Left ventricle myocardium superior (tissue), 1 donor: ENCODE data around the gene XRCC3. TPM values are rescaled to one million over a fixed set of nuclear protein-coding genes. Genes with fewer than 3 reads are reported as not detected.

Source experiments
- ATAC-seq: fragments of 200-7000 bp; cut with Tn5 transposase; one replicate; pipeline ENCODE4 v1.9.1; 2020; ENCODE audit warnings: mild to moderate bottlenecking, moderate library complexity
- DNase-seq: peaks from one replicate; pipeline ENCODE4 v3.0.0-alpha.2; 2020
- intact Hi-C: fragments of 100-400 bp; cut with micrococcal nuclease; formaldehyde crosslinking; loops from one replicate; pipeline ENCODE4 v1.11.0; 2022
- total RNA-seq: library from RNA; stranded (reverse); fragmentation: NEBNext Ultra II Directional; extraction: Animal tissue kit (Norgen Biotek cat#: 25700); gene quantifications from one replicate; pipeline ENCODE4 v1.2.1, GENCODE V29; 2021
- donor health status: DM: no; HTN: yes; CAD: no; lungs with severe emphysema.

Gene XRCC3
- total RNA-seq, 1 donor from 2014 or later: 2.7 TPM

DNA sequence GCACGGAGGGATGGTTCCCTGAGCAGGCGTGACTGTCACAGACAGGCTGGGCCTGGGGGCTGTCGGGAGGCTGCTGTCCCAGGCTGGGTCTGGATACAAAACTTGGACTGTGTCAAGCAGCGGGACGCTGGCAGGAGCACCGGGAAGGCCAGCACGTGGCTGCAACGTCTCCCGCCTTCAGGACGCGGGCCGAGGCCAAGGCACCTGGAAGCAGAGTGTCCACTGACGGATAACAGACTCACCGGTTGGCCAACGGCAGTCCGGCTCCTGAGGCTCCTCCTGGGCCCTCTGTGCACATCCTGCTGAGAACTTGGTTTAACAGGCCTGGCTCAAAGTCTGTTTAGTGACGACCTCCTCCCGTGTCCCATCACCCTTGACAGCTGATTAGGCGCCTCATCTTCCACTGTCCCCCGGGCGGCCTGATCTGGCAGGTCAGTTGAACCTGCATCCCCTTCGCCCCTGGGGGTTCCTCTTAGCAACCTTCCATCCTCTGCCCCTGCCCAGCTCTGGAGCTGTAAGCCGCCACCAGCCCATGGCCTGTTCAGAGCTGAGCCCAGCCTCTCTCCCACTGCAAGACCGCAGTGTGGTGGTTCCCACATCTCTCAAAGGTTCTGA lies 2.5 kb downstream of the XRCC3 start:
- DNase-seq (no peak), ATAC-seq (no peak)
- intact Hi-C loops: no loop called here

DNA sequence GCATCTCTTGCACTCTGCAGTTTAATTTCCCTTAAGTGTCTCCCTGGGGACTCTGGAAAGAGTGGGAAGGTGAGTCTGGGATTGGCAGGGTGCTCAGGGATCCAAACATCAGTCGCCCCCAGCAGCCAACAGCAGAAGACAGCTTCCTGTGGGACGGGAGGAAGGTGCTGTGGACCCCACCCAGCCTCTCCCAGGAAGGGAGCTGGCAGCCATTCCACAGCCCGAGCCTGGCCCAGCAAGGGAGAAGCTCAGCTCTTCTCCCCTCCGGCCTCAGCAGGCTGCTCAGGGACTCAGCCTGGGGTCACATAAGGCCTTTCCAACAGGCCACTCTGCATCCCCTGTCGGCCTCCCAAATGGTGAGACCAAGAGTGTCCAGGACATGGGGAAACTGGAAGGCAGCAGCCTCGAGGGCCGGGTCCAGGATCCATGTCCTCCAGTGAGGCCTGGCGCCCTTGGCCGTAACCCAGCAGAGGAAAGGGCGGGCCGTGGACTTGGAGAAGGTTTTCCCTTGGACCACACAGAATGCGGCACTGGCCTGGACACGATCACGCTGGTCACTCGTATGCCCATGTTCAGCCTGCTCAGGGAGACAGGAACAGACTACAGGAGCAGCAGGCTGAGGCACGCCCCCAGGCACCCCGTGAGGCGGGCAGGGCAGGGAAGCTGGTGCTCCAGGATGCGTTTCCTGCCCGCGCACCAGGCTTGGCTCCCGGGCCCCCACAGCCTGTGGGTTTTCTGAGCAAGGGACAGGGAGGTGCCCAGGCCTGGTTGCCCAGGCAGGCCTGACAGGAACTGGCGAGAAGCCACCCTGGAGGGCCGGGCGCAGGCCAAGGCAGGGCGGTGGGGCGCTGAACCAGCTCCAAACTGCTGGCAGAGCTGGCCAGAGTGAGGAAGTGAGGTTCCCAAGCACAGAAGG lies 3.5 kb downstream of the XRCC3 start:
- DNase-seq (peak; percentile 75), ATAC-seq (peak; percentile 11)
- intact Hi-C loops: no loop called here

DNA sequence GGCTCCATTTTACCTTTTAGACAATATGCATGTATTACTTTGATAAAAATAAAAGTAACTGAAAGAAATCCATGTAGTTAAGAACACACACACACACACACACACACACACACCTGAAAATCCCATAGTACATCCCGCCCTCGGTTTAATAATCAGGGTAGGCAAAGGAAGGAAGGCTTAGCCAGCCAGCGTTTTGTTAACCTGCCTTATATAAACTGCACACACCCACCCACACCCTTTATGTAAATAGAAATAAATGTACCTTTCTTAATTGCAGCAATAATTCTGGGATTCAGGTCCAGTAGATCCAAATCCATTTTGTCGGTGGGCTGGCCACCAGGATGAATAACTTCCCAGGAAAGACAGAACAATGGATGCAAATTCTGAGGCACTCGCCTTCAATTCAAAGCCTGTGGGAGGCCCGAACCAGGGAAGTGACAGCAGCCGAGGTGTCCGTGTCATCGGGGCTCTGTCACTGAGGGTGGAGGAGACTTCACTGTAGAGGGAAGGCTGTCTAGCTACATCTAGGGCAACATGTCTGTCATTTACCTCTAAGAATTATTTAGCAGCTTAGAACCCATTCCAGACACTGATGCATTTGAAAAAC lies 4.4 kb downstream of the XRCC3 start:
- peak; percentile 8 for DNase-seq
- intact Hi-C loops: no loop called here

DNA sequence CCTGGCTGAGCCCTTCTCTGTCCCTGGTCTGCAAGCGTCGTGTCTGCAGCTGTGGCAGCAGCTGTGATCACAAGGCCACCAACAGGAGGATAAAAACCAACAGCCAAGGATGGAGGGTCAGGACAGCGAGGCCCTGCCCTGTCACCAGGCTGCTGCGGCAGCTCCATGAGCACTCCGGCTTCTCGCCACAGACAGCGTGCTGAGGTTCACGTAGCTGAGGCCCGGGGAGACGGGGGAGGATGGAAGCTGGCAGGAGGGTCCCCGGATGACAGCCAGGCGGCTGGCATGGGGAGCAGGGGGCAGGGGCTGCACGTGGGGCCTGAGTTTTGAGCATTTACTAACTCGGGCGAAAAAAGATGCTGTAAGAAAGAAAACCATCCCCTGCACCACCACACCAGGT lies 5.4 kb downstream of the XRCC3 start:
- intact Hi-C loops: no loop called here
- ATAC-seq (no peak), DNase-seq (peak; percentile 28)

More for the DNA sequence above, 4.4 kb downstream of the XRCC3 start:
- ATAC-seq: no peak

DNA sequence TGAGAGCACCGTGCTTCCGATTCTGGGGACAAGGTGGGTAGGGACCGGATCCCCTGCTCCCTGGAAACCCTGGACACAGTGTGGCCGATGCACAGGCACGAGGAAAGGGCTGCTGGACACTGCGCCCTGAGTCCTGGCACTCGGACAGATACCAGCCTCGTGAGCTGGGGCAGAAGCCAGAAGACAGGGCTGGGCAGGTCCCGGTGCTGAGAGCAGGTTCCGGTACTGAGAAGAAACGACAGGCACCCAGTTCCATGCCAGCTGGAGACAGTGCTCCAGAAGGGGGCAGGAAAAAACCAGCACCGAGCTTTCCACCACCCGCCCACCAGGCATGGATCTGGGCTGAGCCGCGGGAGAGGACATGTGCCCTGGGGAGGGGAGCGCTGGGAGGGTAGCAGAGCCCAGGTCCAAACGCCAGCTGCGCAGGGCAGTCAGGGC lies 6.5 kb downstream of the XRCC3 start:
- ATAC-seq (peak; percentile 42), DNase-seq (peak; percentile 76)
- intact Hi-C loops: no loop called here

DNA sequence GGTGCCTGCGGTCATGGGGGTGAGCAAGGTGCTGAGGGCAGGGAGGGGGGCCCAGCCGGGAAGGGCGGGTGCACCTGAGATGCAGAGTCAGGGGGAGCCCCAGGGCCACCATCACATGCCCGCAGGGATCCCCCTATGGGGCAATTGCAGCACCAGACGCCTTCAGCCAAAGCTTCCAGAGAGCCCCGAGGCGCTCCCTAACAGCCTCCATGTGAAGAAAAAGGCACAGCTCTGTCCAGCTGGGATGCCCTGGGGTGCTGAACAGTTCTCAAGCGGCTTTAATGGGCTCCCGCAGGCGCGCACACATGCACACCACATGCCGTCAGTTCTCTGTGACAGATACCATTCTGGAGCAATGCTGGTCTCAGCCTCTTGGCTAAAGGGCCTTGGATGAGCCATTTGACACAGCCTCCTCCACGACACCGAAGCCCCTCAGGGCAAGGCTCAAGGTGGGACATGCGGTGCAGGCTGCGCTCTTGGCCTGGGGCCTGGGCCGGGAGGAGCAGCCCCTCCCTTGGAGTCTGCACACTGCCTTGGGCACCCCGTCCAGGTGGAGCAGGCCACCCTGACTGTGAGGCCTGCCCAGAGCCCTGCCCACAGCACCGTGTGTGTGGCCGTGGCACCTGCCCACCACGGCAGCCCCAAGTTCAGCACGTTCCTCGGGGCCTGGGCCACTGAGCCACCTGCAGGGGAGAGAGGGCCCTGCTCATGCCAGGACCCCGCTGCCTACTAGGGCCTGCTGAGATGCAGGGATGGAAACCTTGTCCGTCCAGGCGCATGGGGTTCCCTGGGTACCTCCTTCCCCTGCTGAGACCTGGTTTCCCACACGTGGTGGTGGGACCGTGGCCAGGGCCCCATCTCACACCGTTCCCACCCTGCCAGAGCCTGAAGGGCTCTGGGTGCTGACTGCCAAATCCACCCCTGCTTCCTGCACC lies 7.7 kb downstream of the XRCC3 start:
- ATAC-seq: no peak
- DNase-seq: no peak
- intact Hi-C loops: no loop called here

DNA sequence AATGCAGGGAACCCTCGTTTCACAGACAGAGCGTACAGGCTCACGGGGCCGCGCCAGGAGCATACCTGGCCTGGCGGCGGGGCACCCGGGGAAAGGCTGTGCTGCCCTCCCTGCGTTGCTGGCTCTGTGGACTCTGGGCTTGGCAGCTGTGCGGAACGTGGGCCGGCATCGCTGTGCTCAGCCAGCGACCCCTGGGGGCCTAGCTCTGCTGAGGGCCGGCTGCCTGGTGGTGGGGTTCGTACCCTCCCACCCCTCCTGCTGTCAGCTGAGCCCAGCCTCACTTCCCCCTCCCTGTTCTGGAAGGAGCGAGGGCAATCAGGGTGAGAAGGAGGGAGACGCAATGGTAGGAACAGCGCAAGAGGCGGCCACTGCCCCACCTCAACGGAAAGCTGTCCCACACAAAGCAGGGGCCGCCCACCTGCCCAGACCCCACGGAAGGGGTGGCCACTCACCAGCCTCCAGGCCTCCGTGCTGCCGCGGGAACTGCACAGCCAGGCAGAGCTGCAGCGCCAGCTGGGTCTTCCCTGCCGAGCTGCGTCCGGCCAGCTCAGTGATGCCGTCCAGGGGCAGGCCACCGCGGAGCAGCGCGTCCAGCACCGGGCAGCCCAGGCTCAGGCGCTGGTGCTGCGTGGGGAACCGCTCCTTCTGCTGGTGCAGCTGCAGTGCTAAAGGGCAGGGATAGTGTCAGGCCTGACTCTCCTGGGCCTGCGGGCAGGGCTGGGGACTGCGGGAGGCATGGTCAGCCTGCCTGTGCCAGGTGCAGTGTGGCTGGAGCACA lies 8.5 kb downstream of the XRCC3 start:
- DNase-seq (no peak), ATAC-seq (no peak)
- intact Hi-C loops: no loop called here

DNA sequence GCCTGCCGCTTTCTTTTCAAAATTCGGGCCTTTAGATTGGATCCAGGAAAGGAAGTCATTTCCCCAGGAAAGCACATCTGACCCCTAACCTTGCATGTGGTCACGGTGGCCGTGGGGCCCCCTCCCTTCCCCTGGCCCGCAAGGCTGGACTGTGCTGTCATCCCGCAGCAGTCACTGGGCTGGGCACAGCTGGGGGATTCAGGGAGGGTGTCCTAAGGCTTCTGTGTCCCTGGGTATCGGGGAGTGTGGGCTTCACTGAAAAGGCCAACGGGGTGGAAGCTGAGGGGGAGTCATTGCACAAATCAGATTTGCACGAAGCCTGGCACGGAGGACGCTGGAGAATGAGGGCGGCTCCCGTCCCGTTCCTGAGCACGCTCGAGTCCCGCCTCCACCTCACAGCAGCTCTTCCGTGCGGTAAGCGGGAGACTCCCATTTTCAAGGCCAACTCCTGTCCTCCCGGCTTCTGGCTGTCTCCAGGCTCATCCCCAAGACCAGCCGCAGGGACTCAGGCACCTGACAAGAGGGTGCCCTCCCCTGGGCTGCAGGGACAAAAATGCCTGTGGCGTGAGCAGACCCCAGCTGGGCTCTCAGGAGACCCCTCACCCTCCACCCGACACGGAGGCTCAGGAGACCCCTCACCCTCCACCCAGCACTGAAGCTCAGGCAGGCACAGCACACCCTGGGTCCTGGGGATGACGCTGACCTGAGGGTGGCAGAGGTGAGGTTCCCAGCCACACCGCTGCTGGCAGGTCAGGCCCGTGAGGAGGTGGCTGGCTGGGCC lies 9.6 kb downstream of the XRCC3 start:
- ATAC-seq (peak; percentile 6), DNase-seq (no peak)
- intact Hi-C loops: no loop called here

DNA sequence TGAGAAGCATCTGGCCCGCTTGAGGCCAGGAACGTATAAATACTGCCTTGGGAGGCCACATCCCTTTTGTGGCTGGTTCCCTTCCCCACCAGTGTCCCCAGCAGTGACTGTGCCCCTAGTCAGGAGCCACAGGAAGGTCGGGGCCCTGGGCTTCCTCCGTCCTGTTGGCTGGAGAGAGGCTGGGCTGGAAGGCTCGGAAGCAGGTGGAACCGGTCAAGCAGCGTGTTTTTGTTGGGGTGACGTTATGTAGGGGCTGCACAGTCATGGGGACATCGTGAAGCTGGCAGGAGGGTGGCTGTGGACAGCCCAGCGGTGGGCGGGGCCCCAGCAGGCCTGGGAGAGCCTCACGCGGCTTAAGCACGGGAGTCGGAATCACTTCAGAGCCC lies 10.1 kb downstream of the XRCC3 start:
- intact Hi-C loops: no loop called here
- DNase-seq (peak; percentile 70), ATAC-seq (peak; percentile 39)

DNA sequence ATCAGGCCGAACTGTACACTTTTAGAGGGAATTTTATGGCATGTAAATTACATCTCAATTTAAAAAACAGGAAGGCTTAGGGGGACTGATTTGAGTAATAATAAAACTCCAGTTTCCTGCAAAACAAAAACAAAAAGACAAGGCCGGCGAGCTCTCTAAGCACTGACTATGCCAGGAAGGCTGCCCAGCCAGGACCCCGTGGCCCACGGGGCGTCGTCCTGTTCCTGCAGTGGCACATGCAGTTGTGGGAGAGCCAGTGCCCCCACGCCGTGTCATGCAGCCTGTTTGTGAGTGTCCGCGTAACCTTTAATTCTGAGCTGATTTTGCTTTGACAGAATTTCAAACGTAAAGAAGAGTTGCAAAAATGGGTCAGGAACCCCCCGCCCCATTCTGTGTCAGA lies 10.5 kb downstream of the XRCC3 start:
- intact Hi-C loops: no loop called here
- DNase-seq: peak; percentile 10
- ATAC-seq: no peak

DNA sequence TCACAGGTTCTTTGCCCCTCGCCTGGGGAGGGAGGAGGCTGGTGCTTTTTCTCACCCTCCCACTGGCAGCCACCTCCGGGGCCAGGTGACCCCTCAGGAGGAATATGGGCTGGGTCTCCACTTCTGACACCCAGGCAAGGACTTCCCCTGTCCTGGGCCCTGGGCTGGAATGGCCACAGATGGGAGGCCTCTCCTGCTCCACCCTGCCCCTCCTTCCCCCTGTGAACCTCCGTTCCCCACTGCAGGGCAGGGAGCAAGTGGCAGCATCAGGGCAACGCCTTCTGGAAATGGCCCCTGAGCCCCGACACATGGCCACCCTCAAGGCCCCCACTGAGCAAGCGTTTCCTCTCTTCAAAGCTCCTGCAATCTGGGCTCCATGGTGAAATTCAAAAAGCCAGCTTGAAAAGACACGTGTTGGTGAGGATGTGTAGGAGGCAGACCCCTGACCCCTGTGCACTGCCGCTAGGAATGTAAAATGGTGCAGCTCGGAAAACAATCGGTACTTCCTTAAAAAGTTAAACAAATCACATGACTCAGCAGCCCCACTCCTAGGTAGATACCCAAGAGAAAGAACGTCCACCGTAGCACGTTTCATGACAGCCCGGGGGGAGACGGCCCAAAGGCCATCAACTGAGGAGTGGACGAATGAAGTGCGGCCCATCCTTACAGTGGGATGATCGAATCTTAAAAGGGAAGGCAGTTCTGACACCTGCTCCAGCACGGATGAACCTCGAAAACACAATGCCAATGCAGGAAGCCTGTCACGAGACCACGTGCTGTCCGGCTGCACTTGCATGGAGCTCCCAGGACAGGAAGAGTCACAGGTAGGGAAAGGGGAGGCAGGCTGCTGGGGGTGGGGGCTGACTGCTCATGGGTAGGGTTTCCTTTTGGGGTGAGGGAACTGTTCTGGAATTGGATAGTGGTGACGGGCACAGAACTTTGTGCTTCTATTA lies 11.5 kb downstream of the XRCC3 start:
- DNase-seq (peak; percentile 32), ATAC-seq (no peak)
- intact Hi-C loops: no loop called here

DNA sequence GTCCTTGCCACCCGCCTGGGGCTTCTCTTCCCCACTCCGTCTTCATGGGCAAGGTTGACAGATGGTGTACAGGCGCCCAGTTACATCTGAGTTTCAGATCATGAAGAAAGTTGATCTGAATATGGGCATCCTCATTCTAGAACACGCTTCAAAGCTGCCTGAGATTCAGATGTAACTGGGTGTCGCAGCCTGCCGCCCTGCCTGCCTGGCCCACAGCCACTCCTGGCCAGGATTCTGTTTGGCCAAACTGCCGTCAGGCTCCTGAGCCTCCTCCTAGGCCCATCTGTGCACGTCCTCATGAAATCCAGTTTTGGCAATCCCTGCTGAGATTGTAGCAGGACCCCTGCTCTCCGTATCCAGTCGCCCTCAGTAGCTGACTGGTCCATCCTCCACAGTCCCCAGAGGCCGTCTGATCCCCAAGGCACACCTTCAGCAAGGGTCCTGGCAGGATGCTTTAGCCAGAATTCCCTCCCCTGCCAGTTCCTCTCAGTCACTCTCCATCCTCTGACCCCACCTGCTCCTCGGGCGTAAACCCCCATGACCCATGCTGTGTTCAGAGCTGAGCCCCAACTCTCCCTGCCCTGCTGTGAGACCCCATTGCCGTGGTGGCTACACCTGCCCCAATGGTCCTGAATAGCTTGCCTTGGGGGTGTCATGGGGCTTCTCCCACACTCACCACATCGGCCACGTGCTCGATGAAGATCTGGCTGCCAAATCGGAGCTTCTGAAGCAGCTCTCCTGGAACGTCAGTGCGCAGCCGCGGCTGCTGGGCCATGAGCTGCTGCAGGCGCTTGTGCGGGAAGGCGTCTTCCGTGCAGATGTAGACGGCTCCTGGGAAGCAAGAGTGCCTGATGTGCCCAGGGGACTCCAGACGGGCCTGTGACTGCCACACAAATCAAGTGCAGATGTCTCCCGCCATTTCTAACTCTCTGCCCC lies 12.5 kb downstream of the XRCC3 start:
- DNase-seq: peak; percentile 28
- intact Hi-C loops: no loop called here

DNA sequence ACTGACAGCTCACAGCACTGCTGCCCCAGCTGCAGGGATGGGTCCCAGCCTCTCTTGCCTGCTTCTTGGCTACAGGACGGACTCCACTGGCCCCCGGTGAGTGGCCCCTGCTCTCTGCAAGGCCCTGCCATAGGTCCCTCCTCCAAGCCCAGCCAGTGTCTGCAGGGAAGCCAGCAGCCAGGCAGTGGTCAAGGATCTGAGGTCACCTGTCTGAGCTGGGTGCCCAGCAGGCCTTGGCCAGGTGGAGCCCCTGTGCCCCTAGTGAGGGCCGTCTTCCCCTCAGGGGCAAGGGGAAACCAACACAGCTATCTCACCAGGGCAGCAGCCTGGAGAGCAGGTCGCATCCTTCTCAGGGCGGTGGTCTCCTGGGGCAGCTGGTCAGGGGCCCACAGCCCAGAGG lies 13.2 kb downstream of the XRCC3 start:
- intact Hi-C loops: no loop called here
- DNase-seq (peak; percentile 25), ATAC-seq (no peak)

More for the DNA sequence above, 12.5 kb downstream of the XRCC3 start:
- ATAC-seq: no peak

DNA sequence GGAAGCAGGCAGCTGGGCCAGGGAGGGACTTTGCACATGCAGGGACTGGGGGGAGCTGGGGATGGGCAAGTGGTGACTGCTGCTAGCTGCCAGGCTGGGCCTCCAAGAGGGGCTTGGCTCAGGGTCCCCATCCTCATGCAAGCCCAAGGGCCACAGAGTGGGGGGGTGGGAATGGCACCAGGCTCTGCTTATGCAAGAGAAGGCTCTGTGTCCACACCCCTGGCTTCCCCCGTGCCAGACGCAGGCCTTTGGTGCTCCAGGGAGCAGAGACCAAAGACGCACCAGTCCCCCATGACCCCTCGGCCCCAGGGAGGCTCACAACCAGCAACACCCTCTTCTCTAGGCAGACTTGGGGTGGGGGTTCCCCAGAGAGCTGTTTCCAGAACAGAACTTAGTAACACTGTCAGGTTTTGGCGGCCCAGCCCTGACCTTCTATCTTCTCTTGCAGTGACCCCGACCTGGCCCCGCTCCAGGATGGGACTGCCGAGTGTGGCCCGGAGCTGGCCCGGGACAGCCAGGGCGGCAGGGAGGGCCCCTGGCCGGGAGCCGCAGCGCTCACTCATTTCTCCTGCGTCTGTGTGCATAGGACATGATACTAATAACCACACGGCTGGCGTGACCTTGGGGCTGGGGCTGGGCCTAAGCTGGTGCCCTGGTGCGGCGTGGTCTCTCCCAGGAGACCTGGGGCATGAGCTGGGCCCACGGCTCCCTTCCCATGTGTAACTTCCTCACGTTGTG lies 14.3 kb downstream of the XRCC3 start:
- ATAC-seq (peak; percentile 8), DNase-seq (peak; percentile 59)
- intact Hi-C loops: no loop called here
